DND-41 (cell line): ENCODE data around the gene PTPN6.

ENCODE experiments used
- ATAC-seq: fragments of 200-7000 bp; cut with Tn5 transposase; 3 replicates; pipeline ENCODE4 v1.9.1; 2021; ENCODE audit warnings: low read depth; ENCODE audit not compliant: insufficient read depth
- DNase-seq: peaks from one replicate; pipeline ENCODE4 v3.0.0-alpha.2; 2020
- H2AFZ ChIP-seq: 2 replicates; pipeline ENCODE4 v1.6.0; 2012; ENCODE audit warnings: low read depth, low read length
- H3K27ac ChIP-seq: 2 replicates; pipeline ENCODE4 v1.5.1; 2012; ENCODE audit warnings: low read length, inconsistent platforms
- H3K27me3 ChIP-seq: fragments of 200-600 bp; sonication (generic); 2 replicates; pipeline ENCODE4 v1.6.0; 2012; ENCODE audit warnings: low read length, mild to moderate bottlenecking, inconsistent platforms; ENCODE audit not compliant: insufficient read depth, poor library complexity
- H3K36me3 ChIP-seq: 2 replicates; pipeline ENCODE4 v1.5.1; 2012; ENCODE audit warnings: low read length, inconsistent platforms; ENCODE audit not compliant: insufficient read depth
- H3K4me1 ChIP-seq: 2 replicates; pipeline ENCODE4 v1.5.1; 2012; ENCODE audit warnings: mild to moderate bottlenecking, low read length; ENCODE audit not compliant: insufficient read depth
- H3K4me2 ChIP-seq: 2 replicates; pipeline ENCODE4 v1.6.0; 2012; ENCODE audit warnings: mild to moderate bottlenecking, moderate library complexity, low read length, inconsistent platforms; ENCODE audit not compliant: insufficient read depth
- H3K4me3 ChIP-seq, 2 experiments: fragments of 200-600 bp in 1 of 2; shearing (Covaris generic) in 1 of 2; 2 replicates each; pipeline ENCODE4 v1.5.1; 2012 to 2016; ENCODE audit warnings: inconsistent platforms in 2 of 2, low read length in 2 of 2, mild to moderate bottlenecking in 2 of 2, low read depth in 1 of 2, moderate library complexity in 1 of 2
- H3K79me2 ChIP-seq: 2 replicates; pipeline ENCODE4 v1.6.0; 2012; ENCODE audit warnings: low read length, inconsistent platforms; ENCODE audit not compliant: insufficient read depth
- H3K9ac ChIP-seq: 2 replicates; pipeline ENCODE4 v1.6.0; 2012; ENCODE audit warnings: low read depth, mild to moderate bottlenecking, inconsistent platforms, low read length, moderate library complexity
- H3K9me3 ChIP-seq: 2 replicates; pipeline ENCODE4 v1.5.1; 2012; ENCODE audit warnings: low read length, moderate library complexity, mild to moderate bottlenecking, inconsistent platforms; ENCODE audit not compliant: insufficient read depth, severe bottlenecking
- H4K20me1 ChIP-seq: 2 replicates; pipeline ENCODE4 v1.6.0; 2012; ENCODE audit warnings: low read length; ENCODE audit not compliant: insufficient read depth
- CTCF ChIP-seq: IDR thresholded peaks from 2 replicates; pipeline ENCODE4 v1.5.1; 2012; ENCODE audit warnings: borderline replicate concordance, low read length, moderate library complexity, mild to moderate bottlenecking; ENCODE audit not compliant: poor library complexity, severe bottlenecking; ENCODE audit errors: extremely low read depth
- EZH2 ChIP-seq: IDR thresholded peaks from 3 replicates; pipeline ENCODE4 v1.6.1; 2012; ENCODE audit warnings: borderline replicate concordance, low read depth, mild to moderate bottlenecking, moderate library complexity, low read length, inconsistent platforms; ENCODE audit not compliant: severe bottlenecking

PTPN6 gene

DNA sequence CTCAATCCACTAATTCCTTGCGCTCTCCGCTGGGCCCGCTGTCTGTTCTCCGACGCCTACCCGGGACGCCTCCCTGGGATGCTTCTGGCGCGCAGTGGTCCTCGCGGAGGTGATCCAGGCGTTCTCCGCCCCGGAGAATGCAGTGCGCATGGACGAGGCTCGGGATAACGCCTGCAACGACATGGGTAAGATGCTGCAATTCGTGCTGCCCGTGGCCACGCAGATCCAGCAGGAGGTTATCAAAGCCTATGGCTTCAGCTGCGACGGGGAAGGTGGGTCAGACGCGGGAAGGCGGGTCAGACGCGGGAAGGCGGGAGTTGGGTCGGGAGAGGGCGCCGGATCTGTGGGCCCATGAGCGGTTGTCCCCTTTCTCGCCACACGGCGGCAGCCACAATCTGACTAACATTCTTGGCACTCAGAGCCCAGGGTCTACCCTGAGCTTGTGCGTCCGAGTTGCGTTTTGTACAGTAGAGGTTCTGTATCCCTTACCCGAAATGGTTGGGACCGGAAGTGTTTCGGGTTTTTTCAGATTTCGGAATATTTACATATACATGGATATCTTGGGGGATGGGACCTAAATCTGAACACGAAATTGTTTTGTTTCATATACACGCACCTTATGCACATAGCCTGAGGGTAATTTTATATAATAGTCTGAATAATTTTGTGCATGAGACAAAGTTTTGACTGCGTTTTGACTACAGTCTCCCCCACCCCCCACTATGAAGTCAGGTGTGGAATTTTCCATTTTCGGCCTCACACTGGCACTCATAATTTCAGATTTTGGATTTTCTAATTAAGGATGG, 6.6 kb upstream of the PTPN6 start:
- peak overlapping the region; percentile 91 for H2AFZ ChIP-seq
- H3K27me3 ChIP-seq, result no peaks in the 10 kb centered on the region
- peak overlapping the region; percentile 93 for H3K9ac ChIP-seq
- peaks cover 38% of the 10 kb centered on the region for H3K36me3 ChIP-seq
- H3K4me1 ChIP-seq, result peaks cover 40% of the 10 kb centered on the region
- TF ChIP-seq EZH2 (no peak), CTCF (peak; percentile 97)
- H3K27ac ChIP-seq, result peak overlapping the region; percentile 99
- ATAC-seq, result peak; percentile 72
- peak; percentile 93 for DNase-seq
- H3K9me3 ChIP-seq, result no peaks in the 10 kb centered on the region
- peak overlapping the region; percentile 58 to 88 for H3K4me3 ChIP-seq
- peak overlapping the region; percentile 94 for H3K4me2 ChIP-seq
- peaks cover 11% of the 10 kb centered on the region for H3K79me2 ChIP-seq
- H4K20me1 ChIP-seq, result no peaks in the 10 kb centered on the region

- H3K4me3 ChIP-seq, result peak overlapping the region in 1 of 2 experiments; percentile 88; a peak in 2 of 4 replicates
- DNase-seq (no peak), ATAC-seq (no peak)
- H3K4me2 ChIP-seq, result peak overlapping the region; percentile 94
- H4K20me1 ChIP-seq, result no peaks in the 10 kb centered on the region
- no peaks in the 10 kb centered on the region for H3K27me3 ChIP-seq
- H2AFZ ChIP-seq, result no peak overlapping the region
- no peaks in the 10 kb centered on the region for H3K9me3 ChIP-seq
- peak overlapping the region; percentile 99 for H3K27ac ChIP-seq
- no peak for TF ChIP-seq CTCF
- TF ChIP-seq EZH2, result no peak
- H3K4me1 ChIP-seq, result peaks cover 41% of the 10 kb centered on the region
- peaks cover 33% of the 10 kb centered on the region for H3K36me3 ChIP-seq
- H3K9ac ChIP-seq, result peak overlapping the region; percentile 93
- peaks cover 11% of the 10 kb centered on the region for H3K79me2 ChIP-seq
These were observed 5.5 kb upstream of the PTPN6 start for GRCh38 chr12:6945613-6946012.

GRCh38 chr12:6946033-6946919, 4.9 kb upstream of the PTPN6 start:
- H3K4me1 ChIP-seq, result peaks cover 47% of the 10 kb centered on the region
- no peaks in the 10 kb centered on the region for H4K20me1 ChIP-seq
- ATAC-seq (no peak), DNase-seq (no peak)
- no peaks in the 10 kb centered on the region for H3K27me3 ChIP-seq
- no peak overlapping the region for H2AFZ ChIP-seq
- TF ChIP-seq EZH2 (no peak), CTCF (no peak)
- H3K4me2 ChIP-seq, result peak overlapping the region; percentile 94; the same call in 1 of the 2 replicates
- H3K79me2 ChIP-seq, result peaks cover 11% of the 10 kb centered on the region
- no peaks in the 10 kb centered on the region for H3K9me3 ChIP-seq
- no peak overlapping the region for H3K4me3 ChIP-seq
- H3K27ac ChIP-seq, result peak overlapping the region; percentile 99; the same call in 1 of the 2 replicates
- H3K9ac ChIP-seq, result peak overlapping the region; percentile 8; the same call in 1 of the 2 replicates
- peaks cover 27% of the 10 kb centered on the region for H3K36me3 ChIP-seq
